Nephron (organoid): ENCODE results near the gene LEPROT.
A peak's percentile ranks its signal among the peaks of the same experiment; 100 is the strongest.

Experiments used
- H3K27ac Mint-ChIP-seq, 3 experiments: 2 replicates each; pipeline ENCODE4 v1.8.0; 2020; ENCODE audit warnings: mixed read lengths in 3 of 3, mild to moderate bottlenecking in 2 of 3, moderate library complexity in 1 of 3
- H3K27me3 Mint-ChIP-seq: 2 replicates; pipeline ENCODE4 v1.8.0; 2021; ENCODE audit warnings: low read depth, mild to moderate bottlenecking, moderate library complexity, mixed read lengths
- H3K36me3 Mint-ChIP-seq: 2 replicates; pipeline ENCODE4 v1.8.0; 2020; ENCODE audit warnings: low read depth, mixed read lengths
- H3K4me1 Mint-ChIP-seq: 2 replicates; pipeline ENCODE4 v1.8.0; 2020; ENCODE audit warnings: mixed read lengths
- H3K4me3 Mint-ChIP-seq, 3 experiments: 2 replicates each; pipeline ENCODE4 v1.8.0; 2020; ENCODE audit warnings: mild to moderate bottlenecking in 3 of 3, mixed read lengths in 3 of 3, moderate library complexity in 2 of 3
- H3K9me3 Mint-ChIP-seq: 2 replicates; pipeline ENCODE4 v1.8.0; 2020; ENCODE audit warnings: mixed read lengths
- TF ChIP-seq, protein P1 (sequence below), 3 experiments: fragments of 200-600 bp; sonication (generic); IDR thresholded peaks; one replicate each; pipeline ENCODE4 v1.5.0; 2021; ENCODE audit warnings: antibody characterized with exemption in 3 of 3; ENCODE audit not compliant: unreplicated experiment in 3 of 3

Gene LEPROT

DNA sequence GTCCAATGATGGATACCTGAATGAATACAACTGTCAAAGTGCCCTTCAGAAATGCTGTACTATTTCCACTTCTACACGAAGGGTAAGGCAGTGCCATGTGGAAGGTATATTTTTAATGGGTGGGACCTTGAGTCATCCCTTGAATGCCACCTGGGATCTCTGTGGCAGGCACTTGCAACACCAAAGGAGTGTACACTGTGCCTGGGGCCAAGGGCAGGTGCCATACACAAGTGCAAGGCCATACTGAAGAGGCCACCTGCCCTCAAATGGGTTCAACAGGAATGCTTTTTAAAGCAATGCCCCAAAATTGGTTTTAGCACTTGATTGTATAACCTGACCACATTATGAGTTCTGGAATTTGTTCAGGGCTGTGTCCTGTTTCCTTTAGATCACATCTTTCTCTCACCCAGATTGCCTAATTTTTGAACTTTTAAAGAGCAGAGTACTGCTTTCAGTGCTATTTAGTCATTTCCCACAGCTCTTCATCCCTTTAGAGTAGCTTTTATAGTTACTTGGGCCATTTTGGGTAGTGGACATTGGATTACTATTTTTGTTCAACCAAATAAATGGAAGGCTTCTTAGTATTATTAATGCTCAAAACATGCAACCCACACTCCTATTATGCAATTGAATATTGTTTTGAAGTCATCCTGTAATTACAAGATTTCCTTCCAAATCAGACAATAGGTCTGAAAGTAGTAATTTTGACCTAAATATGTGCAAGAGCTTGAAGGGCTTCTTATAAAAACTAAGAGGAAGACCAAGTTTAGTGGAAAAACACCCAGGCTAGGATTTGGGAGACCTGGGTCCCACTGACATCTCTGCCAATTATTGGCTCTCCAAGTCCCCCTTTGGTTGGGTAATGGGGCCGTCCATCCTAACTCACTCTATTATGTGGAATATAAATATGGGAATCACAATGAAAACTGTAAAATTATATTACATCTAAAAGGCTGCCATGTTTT is 57.2 kb downstream of the LEPROT start:
- H3K27ac Mint-ChIP-seq, result peak overlapping the region in 2 of 3 experiments; percentile 25 to 29
- TF ChIP-seq, protein P1, sequence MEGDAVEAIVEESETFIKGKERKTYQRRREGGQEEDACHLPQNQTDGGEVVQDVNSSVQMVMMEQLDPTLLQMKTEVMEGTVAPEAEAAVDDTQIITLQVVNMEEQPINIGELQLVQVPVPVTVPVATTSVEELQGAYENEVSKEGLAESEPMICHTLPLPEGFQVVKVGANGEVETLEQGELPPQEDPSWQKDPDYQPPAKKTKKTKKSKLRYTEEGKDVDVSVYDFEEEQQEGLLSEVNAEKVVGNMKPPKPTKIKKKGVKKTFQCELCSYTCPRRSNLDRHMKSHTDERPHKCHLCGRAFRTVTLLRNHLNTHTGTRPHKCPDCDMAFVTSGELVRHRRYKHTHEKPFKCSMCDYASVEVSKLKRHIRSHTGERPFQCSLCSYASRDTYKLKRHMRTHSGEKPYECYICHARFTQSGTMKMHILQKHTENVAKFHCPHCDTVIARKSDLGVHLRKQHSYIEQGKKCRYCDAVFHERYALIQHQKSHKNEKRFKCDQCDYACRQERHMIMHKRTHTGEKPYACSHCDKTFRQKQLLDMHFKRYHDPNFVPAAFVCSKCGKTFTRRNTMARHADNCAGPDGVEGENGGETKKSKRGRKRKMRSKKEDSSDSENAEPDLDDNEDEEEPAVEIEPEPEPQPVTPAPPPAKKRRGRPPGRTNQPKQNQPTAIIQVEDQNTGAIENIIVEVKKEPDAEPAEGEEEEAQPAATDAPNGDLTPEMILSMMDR (IDR thresholded peaks at IDR 0.05; ENCODE audit: unreplicated experiment in 3 of 3), result no peak
- H3K4me3 Mint-ChIP-seq, result no peak overlapping the region
- no peaks in the 10 kb centered on the region for H3K36me3 Mint-ChIP-seq
- H3K27me3 Mint-ChIP-seq, result no peaks in the 10 kb centered on the region
- H3K4me1 Mint-ChIP-seq, result peaks cover 9% of the 10 kb centered on the region
- H3K9me3 Mint-ChIP-seq, result no peaks in the 10 kb centered on the region

DNA sequence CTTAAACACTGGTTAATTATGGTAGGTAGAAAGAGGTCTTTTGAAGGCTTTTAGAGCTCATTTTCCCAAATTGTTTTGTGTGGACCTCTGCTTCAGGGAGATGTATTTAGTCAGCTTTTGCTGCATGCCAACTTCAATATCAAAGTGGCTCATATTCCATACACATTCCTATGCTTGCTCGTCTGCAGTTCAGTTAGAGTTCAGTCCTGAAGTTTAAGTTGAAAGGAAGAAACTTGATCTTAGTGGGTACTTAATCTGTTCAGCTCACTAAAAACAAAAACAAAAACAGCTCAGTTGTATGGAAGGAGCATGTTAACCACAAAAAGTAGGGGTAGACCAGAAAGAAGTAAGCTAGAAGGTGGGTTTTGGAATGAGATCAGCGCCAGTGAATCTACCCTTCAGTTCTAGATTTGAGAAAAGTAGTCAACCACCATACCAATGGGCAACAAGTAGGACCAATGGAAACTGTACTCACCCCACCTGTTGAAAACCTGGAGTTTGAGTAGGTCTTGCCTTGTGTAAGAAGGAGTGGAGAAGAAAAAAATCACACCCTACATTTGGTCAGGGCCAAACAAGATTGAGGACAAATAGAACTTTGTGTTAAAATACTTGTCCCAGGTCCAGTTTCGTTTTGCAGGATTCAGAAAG is 58.0 kb downstream of the LEPROT start:
- Mint-ChIP-seq H3K27me3 (no peaks in the 10 kb centered on the region), H3K4me1 (peaks cover 9% of the 10 kb centered on the region), H3K36me3 (no peaks in the 10 kb centered on the region), H3K4me3 (no peak overlapping the region), H3K27ac (peak overlapping the region in 2 of 3 experiments; percentile 25 to 29), H3K9me3 (no peaks in the 10 kb centered on the region)
- TF ChIP-seq, protein P1 (IDR thresholded peaks at IDR 0.05; ENCODE audit: unreplicated experiment in 3 of 3), result no peak

DNA sequence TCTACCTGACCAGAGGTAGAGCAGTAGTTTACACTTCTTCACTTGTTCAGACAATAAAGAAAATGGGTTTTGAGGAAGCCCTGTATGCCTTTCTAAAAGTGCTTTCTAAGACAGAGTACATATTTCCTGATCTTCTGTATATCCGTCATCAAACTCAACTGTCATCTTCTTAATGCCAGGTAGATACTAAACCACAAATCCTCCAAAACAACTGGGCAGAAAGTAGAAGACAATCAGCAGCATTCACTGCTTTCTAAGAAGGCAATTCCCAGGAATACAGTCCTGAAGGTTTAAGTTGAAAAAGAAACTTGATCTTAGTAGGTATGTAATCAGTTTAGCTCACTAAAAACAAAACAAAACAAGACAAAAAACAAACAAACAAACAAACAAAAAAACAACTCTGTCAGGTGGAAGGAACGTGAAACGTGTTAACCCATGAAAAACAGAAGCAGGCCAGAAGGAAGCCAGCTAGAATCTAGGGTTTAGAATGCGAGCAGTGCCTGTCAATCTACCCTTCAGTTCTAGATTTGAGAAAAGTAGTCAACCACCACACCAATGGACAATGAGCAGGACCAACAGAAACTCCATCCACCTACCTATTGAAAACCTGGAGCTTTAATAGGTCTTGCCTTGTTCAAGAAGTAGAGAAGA is 59.2 kb downstream of the LEPROT start:
- no peaks in the 10 kb centered on the region for H3K27me3 Mint-ChIP-seq
- H3K27ac Mint-ChIP-seq, result no peak overlapping the region
- no peaks in the 10 kb centered on the region for H3K36me3 Mint-ChIP-seq
- TF ChIP-seq, protein P1 (IDR thresholded peaks at IDR 0.05; ENCODE audit: unreplicated experiment in 3 of 3), result no peak
- H3K9me3 Mint-ChIP-seq, result no peaks in the 10 kb centered on the region
- no peak overlapping the region for H3K4me3 Mint-ChIP-seq
- peaks cover 9% of the 10 kb centered on the region for H3K4me1 Mint-ChIP-seq

DNA sequence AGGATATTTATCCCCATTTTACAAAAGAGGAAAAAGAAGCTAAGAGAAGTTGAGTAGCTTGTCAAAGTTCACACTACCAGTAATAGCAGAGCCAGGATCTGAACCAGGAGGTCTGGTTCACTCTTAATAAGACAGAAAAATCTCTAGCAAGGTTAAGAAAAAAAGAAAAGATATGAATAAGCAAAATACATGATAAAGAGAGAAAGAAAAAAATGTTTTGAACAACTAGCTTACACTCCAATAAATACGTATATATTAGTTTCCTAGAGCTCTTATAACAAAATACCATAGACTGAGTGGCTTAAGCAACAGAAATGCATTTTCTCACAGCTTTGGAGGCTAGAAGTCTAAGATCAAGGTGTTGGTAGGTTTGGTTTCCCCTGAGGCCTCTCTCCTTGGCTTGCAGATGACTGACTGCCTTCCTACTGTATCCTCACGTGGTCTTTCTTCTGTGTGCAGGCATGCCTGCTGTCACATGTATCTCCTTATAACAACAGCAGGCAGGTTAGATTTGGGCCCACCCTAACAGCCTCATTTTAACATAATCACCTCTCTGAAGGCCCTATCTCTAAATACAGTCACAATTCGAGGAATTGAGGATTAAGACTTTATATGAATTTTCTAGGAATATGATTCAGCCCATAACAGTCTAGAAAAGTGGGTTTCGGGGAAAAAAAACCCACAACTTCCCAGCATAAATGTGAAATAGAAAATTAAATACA is 60.4 kb downstream of the LEPROT start:
- Mint-ChIP-seq H3K4me3 (no peak overlapping the region), H3K36me3 (no peaks in the 10 kb centered on the region), H3K27ac (no peak overlapping the region), H3K4me1 (peaks cover 9% of the 10 kb centered on the region), H3K27me3 (no peaks in the 10 kb centered on the region), H3K9me3 (no peaks in the 10 kb centered on the region)
- TF ChIP-seq, protein P1 (IDR thresholded peaks at IDR 0.05; ENCODE audit: unreplicated experiment in 3 of 3), result no peak

DNA sequence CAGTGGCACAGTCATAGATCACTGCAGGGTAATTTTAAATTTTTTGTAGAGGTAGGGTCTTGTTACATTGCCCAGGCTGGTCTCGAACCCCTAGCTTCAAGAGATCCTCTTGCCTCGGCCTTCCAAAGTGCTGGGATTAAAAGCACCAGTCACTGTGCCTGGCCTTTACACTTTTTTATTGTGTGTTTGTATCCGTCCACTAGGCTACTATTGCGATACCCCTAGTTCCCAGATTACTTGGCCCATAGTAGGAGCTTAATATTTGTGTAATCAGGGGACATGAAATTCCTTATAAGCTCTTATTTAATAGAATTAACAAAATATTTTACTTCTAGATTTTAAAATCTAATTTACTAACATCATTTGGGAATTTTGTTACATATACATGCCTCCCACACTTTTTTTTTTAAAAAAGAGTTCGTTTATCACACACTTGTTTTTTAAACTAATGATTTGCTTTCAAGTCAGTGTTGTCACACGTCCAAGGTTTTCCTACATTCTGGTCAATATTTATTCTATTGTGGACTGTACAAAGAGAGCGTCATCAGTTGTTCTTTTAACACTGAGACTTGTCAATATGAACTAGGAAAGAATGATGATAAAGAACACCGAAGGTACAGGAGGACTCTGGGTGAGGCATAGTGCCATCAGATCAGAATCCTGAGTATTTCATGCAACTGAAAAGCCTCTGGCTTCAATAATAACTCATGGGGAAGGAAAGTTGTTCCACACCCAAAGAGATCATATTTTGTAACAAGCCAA is 63.7 kb downstream of the LEPROT start:
- H3K27me3 Mint-ChIP-seq, result peaks cover 4% of the 10 kb centered on the region
- no peak overlapping the region for H3K4me3 Mint-ChIP-seq
- no peak overlapping the region for H3K27ac Mint-ChIP-seq
- H3K9me3 Mint-ChIP-seq, result peaks cover 3% of the 10 kb centered on the region
- H3K36me3 Mint-ChIP-seq, result no peaks in the 10 kb centered on the region
- TF ChIP-seq, protein P1 (IDR thresholded peaks at IDR 0.05; ENCODE audit: unreplicated experiment in 3 of 3), result no peak
- no peaks in the 10 kb centered on the region for H3K4me1 Mint-ChIP-seq
